Fibroblast of the aortic adventitia (primary cell): ENCODE results near the gene RTN4R. TPM values are rescaled to one million over a fixed set of nuclear protein-coding genes. Genes with fewer than 3 reads are reported as not detected.

Experiments used
- DNase-seq: peaks from one replicate; pipeline ENCODE4 v3.0.0-alpha.2; 2010; ENCODE audit warnings: low read depth
- H3K4me3 ChIP-seq: 2 replicates; pipeline ENCODE4 v1.5.1; 2011; ENCODE audit warnings: low read depth, mild to moderate bottlenecking, control low read depth, low read length, moderate library complexity
- CTCF ChIP-seq: IDR thresholded peaks from 2 replicates; pipeline ENCODE4 v1.5.1; 2011; ENCODE audit warnings: mild to moderate bottlenecking, low read length, control low read depth, inconsistent platforms; ENCODE audit not compliant: insufficient read depth
- total RNA-seq: library from RNA; depleted of rRNA; stranded (reverse); fragments of >200 nt; gene quantifications from 2 replicates; pipeline ENCODE4 v1.2.3, GENCODE V29; 2012; ENCODE audit warnings: low replicate concordance

Gene RTN4R
- total RNA-seq, 1 donor = 0.09 TPM

GRCh38 chr22:20244691-20245576 is 23.2 kb downstream of the RTN4R start:
- DNase-seq = no peak
- no peak for TF ChIP-seq CTCF

DNA sequence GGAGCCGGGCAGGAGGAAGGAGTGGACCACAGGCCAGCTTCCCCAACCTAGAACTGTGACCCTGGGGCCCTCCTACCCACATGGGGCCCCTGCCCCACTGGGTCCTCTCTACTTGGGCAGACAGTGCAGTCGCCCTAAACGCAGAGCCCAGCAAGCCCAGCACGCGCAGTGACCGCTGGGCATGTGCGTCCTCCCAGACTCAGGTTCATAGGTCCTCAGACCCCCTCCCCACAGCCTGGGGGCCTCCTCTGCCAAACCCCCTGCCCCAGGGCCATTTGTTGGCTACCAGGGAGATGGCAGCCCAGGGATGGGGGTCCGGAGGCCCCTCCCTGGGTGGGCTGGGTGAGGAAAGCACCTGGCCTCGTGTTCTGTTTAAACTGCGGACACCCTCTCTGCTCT is 23.9 kb downstream of the RTN4R start:
- no peak for DNase-seq
- H3K4me3 ChIP-seq = no peak overlapping the region
- TF ChIP-seq CTCF = no peak

More at GRCh38 chr22:20244691-20245576, 23.2 kb downstream of the RTN4R start:
- no peak overlapping the region for H3K4me3 ChIP-seq

GRCh38 chr22:20243537-20244249 is 24.4 kb downstream of the RTN4R start:
- H3K4me3 ChIP-seq = no peak overlapping the region
- DNase-seq = peak; percentile 75
- TF ChIP-seq CTCF = no peak

DNA sequence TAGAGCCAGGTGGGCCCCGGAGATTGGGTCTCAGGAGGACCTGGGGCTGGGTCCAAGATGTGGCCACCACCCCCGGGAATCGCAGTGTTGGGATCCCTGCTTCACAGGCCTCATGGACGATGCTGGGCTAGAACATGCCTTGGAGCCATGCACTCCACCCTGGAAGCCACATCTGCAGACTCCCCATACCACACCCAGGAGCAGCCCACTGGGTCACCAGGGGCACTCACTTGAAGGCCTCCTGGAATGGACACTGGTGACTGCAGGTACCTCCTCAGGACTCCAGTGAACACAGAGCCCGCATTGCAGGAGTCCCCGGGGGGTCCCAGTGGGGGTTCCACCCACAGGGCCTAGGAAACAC is 25.0 kb downstream of the RTN4R start:
- no peak overlapping the region for H3K4me3 ChIP-seq
- no peak for TF ChIP-seq CTCF
- DNase-seq = no peak

DNA sequence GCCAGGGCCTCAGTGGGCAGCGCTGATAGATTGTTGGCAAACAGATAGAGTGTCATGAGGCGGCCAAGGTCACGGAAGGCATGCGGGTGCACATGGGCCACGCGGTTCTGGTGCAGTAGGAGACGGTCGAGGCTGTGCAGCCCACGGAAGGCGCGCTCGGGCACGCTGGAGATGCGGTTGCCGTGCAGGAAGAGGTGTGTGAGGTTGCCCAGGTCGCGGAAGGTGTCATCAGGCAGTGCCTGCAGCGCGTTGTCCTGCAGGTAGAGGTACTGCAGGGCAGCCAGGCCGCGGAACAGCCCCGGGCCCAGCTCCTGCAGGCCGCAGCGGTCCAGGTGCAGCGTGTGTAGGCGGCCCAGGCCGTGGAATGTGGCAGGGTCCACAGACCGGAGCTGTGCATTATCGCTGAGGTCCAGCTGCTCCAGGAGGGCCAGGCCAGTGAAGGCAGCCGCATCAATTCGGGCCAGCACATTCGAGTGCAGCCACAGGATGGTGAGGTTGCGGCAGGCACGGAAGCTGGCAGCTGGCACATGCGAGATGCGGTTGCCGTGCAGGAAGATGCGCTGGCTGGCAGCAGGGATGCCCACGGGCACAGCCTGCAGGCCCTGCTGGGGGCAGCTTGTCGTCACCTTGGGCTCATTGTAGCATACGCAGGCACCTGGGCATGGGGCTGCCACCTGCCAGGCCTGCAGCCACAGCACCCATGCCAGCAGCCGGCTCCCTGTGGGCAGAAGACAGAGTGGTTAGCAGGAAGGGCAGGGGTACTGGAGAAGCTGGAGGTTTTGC is 25.5 kb downstream of the RTN4R start:
- no peak overlapping the region for H3K4me3 ChIP-seq
- TF ChIP-seq CTCF = no peak
- no peak for DNase-seq

- no peak for DNase-seq
- no peak for TF ChIP-seq CTCF
- H3K4me3 ChIP-seq = no peak overlapping the region
Observed at GRCh38 chr22:20241579-20242392, 26.3 kb downstream of the RTN4R start.
